Upper lobe of left lung (tissue), 6 donors: ENCODE measurements around the gene CDAN1. TPM values are rescaled to one million over a fixed set of nuclear protein-coding genes. Genes with fewer than 3 reads are reported as not detected.

ENCODE experiments used
- ATAC-seq, 2 donors: fragments of 200-7000 bp; cut with Tn5 transposase; one replicate each; pipeline ENCODE4 v1.9.1; 2022; ENCODE audit warnings: mild to moderate bottlenecking in 2 of 2, moderate library complexity in 2 of 2; ENCODE audit not compliant: low FRiP score in 2 of 2
- DNase-seq, 2 donors: peaks; one replicate each; pipeline ENCODE4 v3.0.0-alpha.2; 2019 to 2020
- H3K27ac ChIP-seq, 4 donors: fragments of 200-600 bp; sonication (generic); one replicate each; pipeline ENCODE4 v1.5.1; 2016 to 2019
- H3K27me3 ChIP-seq, 4 donors: fragments of 200-600 bp; sonication (generic); one replicate each; pipeline ENCODE4 v1.5.1; 2017 to 2019
- H3K36me3 ChIP-seq, 4 donors: fragments of 200-600 bp; sonication (generic); one replicate each; pipeline ENCODE4 v1.5.1; 2016 to 2019
- H3K4me1 ChIP-seq, 4 donors: fragments of 200-600 bp; sonication (generic); one replicate each; pipeline ENCODE4 v1.5.1; 2018 to 2019
- H3K4me3 ChIP-seq, 4 donors: fragments of 200-600 bp; sonication (generic); one replicate each; pipeline ENCODE4 v1.5.1; 2017 to 2019; ENCODE audit warnings: mild to moderate bottlenecking in 2 of 4, moderate library complexity in 1 of 4
- H3K9me3 ChIP-seq, 4 donors: fragments of 200-600 bp; sonication (generic); one replicate each; pipeline ENCODE4 v1.5.1; 2018 to 2019
- CTCF ChIP-seq, 6 experiments: fragments of 450-650 bp in 4 of 6; fragments of 200-600 bp in 2 of 6; sonication (generic) in 2 of 6; IDR thresholded peaks; one replicate each; pipeline ENCODE4 v1.5.1; 2016 to 2019; ENCODE audit warnings: antibody characterized with exemption in 6 of 6
- EP300 ChIP-seq, 4 donors: sonication (generic); formaldehyde crosslinking; IDR thresholded peaks; one replicate each; pipeline ENCODE4 v1.5.1; 2017; ENCODE audit warnings: antibody characterized with exemption in 4 of 4, control low read depth in 2 of 4
- POLR2A ChIP-seq, 4 donors: fragments of 450-650 bp; IDR thresholded peaks; one replicate each; pipeline ENCODE4 v1.5.1; 2016 to 2017; ENCODE audit warnings: antibody characterized with exemption in 4 of 4, mild to moderate bottlenecking in 2 of 4
- POLR2AphosphoS5 ChIP-seq, 2 donors: sonication (generic); formaldehyde crosslinking; IDR thresholded peaks; one replicate each; pipeline ENCODE4 v1.5.1; 2017; ENCODE audit warnings: antibody characterized with exemption in 2 of 2
- WGBS, 2 donors: methylation state at CpG; one replicate each; pipeline ENCODE4 v1.1.5; 2017 to 2018; 5-methylcytosine and 5-hydroxymethylcytosine counted together
- total RNA-seq, 6 donors: library from RNA; depleted of rRNA in 4 of 6; stranded (reverse); fragments of >200 nt in 4 of 6; gene quantifications; one replicate each; pipeline versions ENCODE4 v1.1.0 to v1.2.1, GENCODE V29; 2016 to 2021
- donor health status: DM: no; HTN: no; CAD: no; lungs with moderate emphysema.
- donor health status: DM: no; HTN: yes; CAD: no; lungs with severe emphysema.

CDAN1 gene
- total RNA-seq, 6 donors from 2014 or later = 9.1 to 30.4 (median 12.6) TPM

- Histone ChIP-seq H3K4me3 (no peak overlapping the region), H3K27ac (no peak overlapping the region), H3K4me1 (peaks cover 3 to 21% (median 13%) of the 10 kb centered on the region in 4 donors), H3K27me3 (no peaks in the 10 kb centered on the region), H3K36me3 (peaks cover 22 to 93% (median 76%) of the 10 kb centered on the region in 4 donors), H3K9me3 (no peaks in the 10 kb centered on the region)
- TF ChIP-seq CTCF (IDR thresholded peaks at IDR 0.05) = no peak
- no peak for TF ChIP-seq POLR2A (IDR thresholded peaks at IDR 0.05)
- TF ChIP-seq EP300 (IDR thresholded peaks at IDR 0.05) = no peak
- no peak for TF ChIP-seq POLR2AphosphoS5 (IDR thresholded peaks at IDR 0.05)
- no peak for ATAC-seq
- WGBS, 2 donors = 91% methylated on average over 14 of the region's 14 CpGs; no CpG with 5 or more reads in 1 of the 2 donors
- peak in 1 of 2 donors; percentile 61 for DNase-seq
These were observed 6.4 kb downstream of the CDAN1 start for GRCh38 chr15:42730536-42730935.

GRCh38 chr15:42730135-42730534 is 6.8 kb downstream of the CDAN1 start:
- Histone ChIP-seq H3K27me3 (no peaks in the 10 kb centered on the region), H3K4me3 (no peak overlapping the region), H3K9me3 (no peaks in the 10 kb centered on the region), H3K4me1 (peaks cover 0 to 18% (median 11%) of the 10 kb centered on the region in 4 donors), H3K36me3 (peaks cover 26 to 97% (median 80%) of the 10 kb centered on the region in 4 donors), H3K27ac (no peak overlapping the region)
- WGBS, 2 donors = 85 to 92% methylated on average over 5 to 8 of the region's 8 CpGs
- TF ChIP-seq EP300 (IDR thresholded peaks at IDR 0.05) (no peak), POLR2AphosphoS5 (IDR thresholded peaks at IDR 0.05) (no peak), CTCF (IDR thresholded peaks at IDR 0.05) (no peak), POLR2A (IDR thresholded peaks at IDR 0.05) (no peak)
- DNase-seq = peak in 1 of 2 donors; percentile 26
- no peak for ATAC-seq

- no peak for DNase-seq
- H3K27me3 ChIP-seq = no peaks in the 10 kb centered on the region
- H3K4me1 ChIP-seq = peaks cover 0 to 15% (median 11%) of the 10 kb centered on the region in 4 donors
- no peak for TF ChIP-seq POLR2AphosphoS5 (IDR thresholded peaks at IDR 0.05)
- TF ChIP-seq EP300 (IDR thresholded peaks at IDR 0.05) = no peak
- no peak for TF ChIP-seq CTCF (IDR thresholded peaks at IDR 0.05)
- TF ChIP-seq POLR2A (IDR thresholded peaks at IDR 0.05) = no peak
- no peak overlapping the region for H3K27ac ChIP-seq
- 86 to 91% methylated on average over 1 to 6 of the region's 7 CpGs for WGBS, 2 donors
- no peaks in the 10 kb centered on the region for H3K9me3 ChIP-seq
- no peak for ATAC-seq
- H3K4me3 ChIP-seq = no peak overlapping the region
- H3K36me3 ChIP-seq = peaks cover 28 to 97% (median 85%) of the 10 kb centered on the region in 4 donors
These were observed 7.5 kb downstream of the CDAN1 start for GRCh38 chr15:42729409-42729808.

- H3K4me1 ChIP-seq = peaks cover 0 to 15% (median 11%) of the 10 kb centered on the region in 4 donors
- DNase-seq (peak in 1 of 2 donors; percentile 22), ATAC-seq (no peak)
- H3K4me3 ChIP-seq = no peak overlapping the region
- H3K27ac ChIP-seq = no peak overlapping the region
- WGBS, 2 donors = 83 to 91% methylated on average over 11 to 14 of the region's 14 CpGs
- H3K9me3 ChIP-seq = no peaks in the 10 kb centered on the region
- TF ChIP-seq EP300 (IDR thresholded peaks at IDR 0.05) (no peak), POLR2A (IDR thresholded peaks at IDR 0.05) (no peak)
- peaks cover 26 to 97% (median 86%) of the 10 kb centered on the region in 4 donors for H3K36me3 ChIP-seq
- H3K27me3 ChIP-seq = no peaks in the 10 kb centered on the region
These were observed 8.0 kb downstream of the CDAN1 start for GRCh38 chr15:42728972-42729371.

GRCh38 chr15:42728560-42728959 is 8.4 kb downstream of the CDAN1 start:
- Histone ChIP-seq H3K27me3 (no peaks in the 10 kb centered on the region), H3K27ac (no peak overlapping the region), H3K9me3 (no peaks in the 10 kb centered on the region), H3K36me3 (peaks cover 22 to 97% (median 87%) of the 10 kb centered on the region in 4 donors), H3K4me1 (peaks cover 0 to 15% (median 11%) of the 10 kb centered on the region in 4 donors), H3K4me3 (no peak overlapping the region)
- ATAC-seq (no peak), DNase-seq (peak in 1 of 2 donors; percentile 34)
- no peak for TF ChIP-seq POLR2A (IDR thresholded peaks at IDR 0.05)
- TF ChIP-seq EP300 (IDR thresholded peaks at IDR 0.05) = no peak
- TF ChIP-seq POLR2AphosphoS5 (IDR thresholded peaks at IDR 0.05) = no peak
- no peak for TF ChIP-seq CTCF (IDR thresholded peaks at IDR 0.05)
- WGBS, 2 donors = 88 to 90% methylated on average over 5 of the region's 5 CpGs
